GM20000 (cell line): ENCODE results near the gene DUSP18.
"Not testable (repeated sequence)": the region's sequence is repeated elsewhere in the genome, so short reads cannot be mapped to it uniquely, and the experiment has no call there.

Source experiments
- DNase-seq: peaks from one replicate; pipeline ENCODE4 v3.0.0; 2012; ENCODE audit warnings: low spot score
- CTCF ChIP-seq: IDR thresholded peaks from 2 replicates; pipeline ENCODE4 v1.5.1; 2012; ENCODE audit warnings: mild to moderate bottlenecking, control low read depth; ENCODE audit errors: extremely low read depth, missing control alignments

Gene DUSP18

GRCh38 chr22:30636226-30637077 lies 31.2 kb downstream of the DUSP18 start:
- peak; percentile 48 for DNase-seq
- no peak for TF ChIP-seq CTCF

- no peak for TF ChIP-seq CTCF
- peak; percentile 98 for DNase-seq
These were observed 32.1 kb downstream of the DUSP18 start, which contains the start of gene SLC35E4 for GRCh38 chr22:30635273-30636225. TSS of gene SLC35E4 (plus strand) at chr22:30635781. CDS start at chr22:30636451, 670 bp downstream.

GRCh38 chr22:30634471-30635233 lies 33.0 kb downstream of the DUSP18 start:
- peak; percentile 96 for DNase-seq
- TF ChIP-seq CTCF: peak; percentile 95

GRCh38 chr22:30631469-30631868 lies 36.2 kb downstream of the DUSP18 start:
- DNase-seq: not testable (repeated sequence)

GRCh38 chr22:30628491-30628890 lies 39.2 kb downstream of the DUSP18 start:
- no peak for TF ChIP-seq CTCF
- no peak for DNase-seq

GRCh38 chr22:30627471-30627870 lies 40.2 kb downstream of the DUSP18 start:
- no peak for DNase-seq
- TF ChIP-seq CTCF: no peak

- no peak for TF ChIP-seq CTCF
- no peak for DNase-seq
These were observed 41.3 kb downstream of the DUSP18 start for GRCh38 chr22:30626413-30626812.

GRCh38 chr22:30619909-30620308 lies 47.8 kb downstream of the DUSP18 start:
- DNase-seq: not testable (repeated sequence)
